Activated CD4-positive, alpha-beta T cell treated with anti-CD3 and anti-CD28 coated beads, Interleukin-2, amount 10 ng/mL, durations not matched to agents 7 days and 5 days (primary cell): ENCODE results near the gene DCC. TPM values are rescaled to one million over a fixed set of nuclear protein-coding genes. Genes with fewer than 3 reads are reported as not detected.

Experiments used
- CTCF ChIA-PET: fragments of 350-600 bp; sonication (Branson Sonifier 250); formaldehyde crosslinking; loops from one replicate; lab custom pipeline; 2021; ENCODE audit warnings: antibody characterized with exemption; lab: Charles Lee
- POLR2A ChIA-PET: fragments of 350-600 bp; sonication (Branson Sonifier 250); formaldehyde crosslinking; loops from one replicate; lab custom pipeline; 2021; ENCODE audit warnings: antibody characterized with exemption; lab: Charles Lee
- DNase-seq: peaks from one replicate; pipeline ENCODE4 v3.0.0-alpha.2; 2020
- H3K27ac Mint-ChIP-seq: one replicate; pipeline ENCODE4 v1.8.0; 2021; ENCODE audit warnings: mild to moderate bottlenecking, moderate library complexity, mixed read lengths
- H3K27me3 Mint-ChIP-seq: one replicate; pipeline ENCODE4 v1.8.0; 2021; ENCODE audit warnings: mixed read lengths
- H3K36me3 Mint-ChIP-seq: one replicate; pipeline ENCODE4 v1.8.0; 2021; ENCODE audit warnings: low read depth, mixed read lengths
- H3K4me1 Mint-ChIP-seq: one replicate; pipeline ENCODE4 v1.8.0; 2021; ENCODE audit warnings: mixed read lengths
- H3K4me3 Mint-ChIP-seq: one replicate; pipeline ENCODE4 v1.8.0; 2021; ENCODE audit warnings: mild to moderate bottlenecking, moderate library complexity, mixed read lengths
- H3K9me3 Mint-ChIP-seq: one replicate; pipeline ENCODE4 v1.8.0; 2021; ENCODE audit warnings: mixed read lengths
- total RNA-seq, 2 experiments: library from RNA; stranded (reverse); gene quantifications; one replicate each; pipeline ENCODE4 v1.2.3, GENCODE V29; 2021

Gene DCC
- total RNA-seq, 2 experiments from 2014 or later = not detected

GRCh38 chr18:53411511-53411910 lies 1071.5 kb downstream of the DCC start:
- ChIA-PET CTCF (no interaction called here), POLR2A (no interaction called here)
- H3K9me3 Mint-ChIP-seq = no peaks in the 10 kb centered on the region
- no peak overlapping the region for H3K27ac Mint-ChIP-seq
- DNase-seq = no peak
- no peak overlapping the region for H3K4me3 Mint-ChIP-seq
- H3K4me1 Mint-ChIP-seq = no peaks in the 10 kb centered on the region
- no peaks in the 10 kb centered on the region for H3K27me3 Mint-ChIP-seq
- no peaks in the 10 kb centered on the region for H3K36me3 Mint-ChIP-seq

GRCh38 chr18:53417003-53417402 lies 1077.0 kb downstream of the DCC start:
- Mint-ChIP-seq H3K27ac (no peak overlapping the region), H3K9me3 (no peaks in the 10 kb centered on the region), H3K36me3 (no peaks in the 10 kb centered on the region), H3K27me3 (no peaks in the 10 kb centered on the region), H3K4me3 (no peak overlapping the region), H3K4me1 (no peaks in the 10 kb centered on the region)
- POLR2A ChIA-PET = no interaction called here
- CTCF ChIA-PET = no interaction called here
- no peak for DNase-seq

- Mint-ChIP-seq H3K4me1 (no peaks in the 10 kb centered on the region), H3K27me3 (no peaks in the 10 kb centered on the region), H3K9me3 (no peaks in the 10 kb centered on the region), H3K27ac (no peak overlapping the region), H3K4me3 (no peak overlapping the region), H3K36me3 (no peaks in the 10 kb centered on the region)
- POLR2A ChIA-PET = no interaction called here
- CTCF ChIA-PET = no interaction called here
- DNase-seq = no peak
Measured at GRCh38 chr18:53421869-53422268, 1081.9 kb downstream of the DCC start.

- POLR2A ChIA-PET = no interaction called here
Measured at GRCh38 chr18:53422896-53423295, 1082.9 kb downstream of the DCC start.

GRCh38 chr18:53426666-53427184 lies 1086.7 kb downstream of the DCC start:
- no peaks in the 10 kb centered on the region for H3K27me3 Mint-ChIP-seq
- ChIA-PET POLR2A (no interaction called here), CTCF (no interaction called here)
- H3K36me3 Mint-ChIP-seq = no peaks in the 10 kb centered on the region
- no peaks in the 10 kb centered on the region for H3K4me1 Mint-ChIP-seq
- H3K9me3 Mint-ChIP-seq = no peaks in the 10 kb centered on the region
- H3K27ac Mint-ChIP-seq = no peak overlapping the region
- DNase-seq = no peak
- H3K4me3 Mint-ChIP-seq = no peak overlapping the region

More at GRCh38 chr18:53422896-53423295, 1082.9 kb downstream of the DCC start:
- DNase-seq = no peak
- Mint-ChIP-seq H3K9me3 (no peaks in the 10 kb centered on the region), H3K36me3 (no peaks in the 10 kb centered on the region), H3K4me3 (no peak overlapping the region), H3K4me1 (no peaks in the 10 kb centered on the region), H3K27ac (no peak overlapping the region), H3K27me3 (no peaks in the 10 kb centered on the region)
- CTCF ChIA-PET = no interaction called here

- ChIA-PET CTCF (no interaction called here), POLR2A (no interaction called here)
- Mint-ChIP-seq H3K9me3 (no peaks in the 10 kb centered on the region), H3K27ac (no peak overlapping the region), H3K4me3 (no peak overlapping the region), H3K27me3 (no peaks in the 10 kb centered on the region), H3K36me3 (no peaks in the 10 kb centered on the region), H3K4me1 (no peaks in the 10 kb centered on the region)
- DNase-seq = no peak
Measured at GRCh38 chr18:53441761-53442414, 1101.9 kb downstream of the DCC start.

GRCh38 chr18:53442415-53442783 lies 1102.4 kb downstream of the DCC start:
- no peaks in the 10 kb centered on the region for H3K36me3 Mint-ChIP-seq
- ChIA-PET CTCF (no interaction called here), POLR2A (no interaction called here)
- DNase-seq = no peak
- no peak overlapping the region for H3K27ac Mint-ChIP-seq
- no peak overlapping the region for H3K4me3 Mint-ChIP-seq
- no peaks in the 10 kb centered on the region for H3K27me3 Mint-ChIP-seq
- no peaks in the 10 kb centered on the region for H3K4me1 Mint-ChIP-seq
- no peaks in the 10 kb centered on the region for H3K9me3 Mint-ChIP-seq

- no peak for DNase-seq
- Mint-ChIP-seq H3K36me3 (no peaks in the 10 kb centered on the region), H3K27me3 (no peaks in the 10 kb centered on the region), H3K9me3 (no peaks in the 10 kb centered on the region), H3K4me1 (no peaks in the 10 kb centered on the region), H3K4me3 (no peak overlapping the region), H3K27ac (no peak overlapping the region)
- POLR2A ChIA-PET = no interaction called here
- CTCF ChIA-PET = no interaction called here
Measured at GRCh38 chr18:53443336-53443735, 1103.3 kb downstream of the DCC start.

GRCh38 chr18:53443831-53444230 lies 1103.8 kb downstream of the DCC start:
- Mint-ChIP-seq H3K9me3 (no peaks in the 10 kb centered on the region), H3K27me3 (no peaks in the 10 kb centered on the region), H3K4me3 (no peak overlapping the region), H3K4me1 (no peaks in the 10 kb centered on the region), H3K27ac (no peak overlapping the region), H3K36me3 (no peaks in the 10 kb centered on the region)
- DNase-seq = no peak
- POLR2A ChIA-PET = no interaction called here
- CTCF ChIA-PET = no interaction called here

- Mint-ChIP-seq H3K9me3 (no peaks in the 10 kb centered on the region), H3K4me3 (no peak overlapping the region), H3K27ac (no peak overlapping the region), H3K36me3 (no peaks in the 10 kb centered on the region), H3K4me1 (no peaks in the 10 kb centered on the region), H3K27me3 (no peaks in the 10 kb centered on the region)
- POLR2A ChIA-PET = no interaction called here
- CTCF ChIA-PET = no interaction called here
- DNase-seq = no peak
Measured at GRCh38 chr18:53451902-53452301, 1111.9 kb downstream of the DCC start.

- CTCF ChIA-PET = no interaction called here
- Mint-ChIP-seq H3K9me3 (no peaks in the 10 kb centered on the region), H3K4me3 (no peak overlapping the region), H3K27ac (no peak overlapping the region), H3K27me3 (no peaks in the 10 kb centered on the region), H3K36me3 (no peaks in the 10 kb centered on the region), H3K4me1 (no peaks in the 10 kb centered on the region)
- no peak for DNase-seq
- POLR2A ChIA-PET = no interaction called here
Measured at GRCh38 chr18:53457068-53457467, 1117.1 kb downstream of the DCC start.

GRCh38 chr18:53458268-53458667 lies 1118.3 kb downstream of the DCC start:
- Mint-ChIP-seq H3K4me1 (no peaks in the 10 kb centered on the region), H3K36me3 (no peaks in the 10 kb centered on the region), H3K4me3 (no peak overlapping the region), H3K27ac (no peak overlapping the region), H3K9me3 (no peaks in the 10 kb centered on the region), H3K27me3 (no peaks in the 10 kb centered on the region)
- DNase-seq = no peak
- ChIA-PET CTCF (no interaction called here), POLR2A (no interaction called here)

GRCh38 chr18:53458944-53459580 lies 1119.1 kb downstream of the DCC start:
- Mint-ChIP-seq H3K9me3 (no peaks in the 10 kb centered on the region), H3K27me3 (no peaks in the 10 kb centered on the region), H3K27ac (no peak overlapping the region), H3K36me3 (no peaks in the 10 kb centered on the region), H3K4me1 (no peaks in the 10 kb centered on the region), H3K4me3 (no peak overlapping the region)
- no peak for DNase-seq
- POLR2A ChIA-PET = no interaction called here
- CTCF ChIA-PET = no interaction called here

GRCh38 chr18:53467756-53468155 lies 1127.8 kb downstream of the DCC start:
- no peaks in the 10 kb centered on the region for H3K4me1 Mint-ChIP-seq
- POLR2A ChIA-PET = no interaction called here
- no peak overlapping the region for H3K27ac Mint-ChIP-seq
- no peaks in the 10 kb centered on the region for H3K27me3 Mint-ChIP-seq
- no peak for DNase-seq
- no peak overlapping the region for H3K4me3 Mint-ChIP-seq
- peaks cover 2% of the 10 kb centered on the region for H3K9me3 Mint-ChIP-seq
- CTCF ChIA-PET = no interaction called here
- H3K36me3 Mint-ChIP-seq = no peaks in the 10 kb centered on the region
